Gastrocnemius medialis (tissue), 4 donors: ENCODE results near the gene UGT1A5.

Experiments
- CTCF ChIP-seq, 5 experiments: fragments of 450-650 bp in 3 of 5; fragments of 200-600 bp in 2 of 5; sonication (generic) in 2 of 5; IDR thresholded peaks in 4 of 5; conservative IDR thresholded peaks in 1 of 5; 1 replicate in 4 of 5; 2 replicates in 1 of 5; pipeline ENCODE4 v1.5.1; 2016 to 2019; ENCODE audit warnings: antibody characterized with exemption in 5 of 5, mild to moderate bottlenecking in 3 of 5, moderate library complexity in 3 of 5
- POLR2A ChIP-seq, 2 donors: fragments of 450-650 bp; IDR thresholded peaks; one replicate each; pipeline ENCODE4 v1.6.1; 2017; ENCODE audit warnings: antibody characterized with exemption in 2 of 2, mild to moderate bottlenecking in 2 of 2, moderate library complexity in 2 of 2

- TF ChIP-seq CTCF (IDR thresholded peaks at IDR 0.05 in 4 of 5, conservative IDR thresholded peaks at IDR 0.05 in 1 of 5), result no peak
- no peak for TF ChIP-seq POLR2A (IDR thresholded peaks at IDR 0.05)
Measured at GRCh38 chr2:233821709-233822100, 109.0 kb downstream of the UGT1A5 start.
